Measurements from ENCODE around the gene FBXL15. TPM values are rescaled to one million over a fixed set of nuclear protein-coding genes. Genes with fewer than 3 reads are reported as not detected.
A peak's percentile ranks its signal among the peaks of the same experiment; 100 is the strongest.

Gene FBXL15
- total and polyA plus RNA-seq, 2 of the 13 experiments (the other 11 are each of a cell fraction or from before 2014, with no cell fraction given): 4.3 to 8.3 TPM

DNA sequence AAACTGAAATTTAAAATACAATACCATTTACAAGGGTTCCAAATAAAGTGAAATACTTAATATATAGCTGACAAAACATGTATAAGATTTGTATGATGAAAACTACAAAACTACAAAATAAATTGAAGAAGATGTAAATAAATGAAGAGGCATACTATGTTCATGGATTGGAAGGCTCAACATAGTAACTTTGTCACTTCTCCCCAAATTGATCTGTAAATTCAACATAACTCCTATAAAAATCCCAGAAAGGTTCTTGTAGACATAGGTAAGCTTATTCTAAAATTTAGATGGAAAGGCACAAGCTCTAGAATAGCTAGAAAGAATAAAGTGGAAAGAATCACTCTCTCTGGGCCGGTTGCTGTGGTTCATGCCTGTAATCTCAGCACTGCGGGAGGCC is 49.3 kb upstream of the FBXL15 start:
- DNase-seq (ENCODE audit: low spot score) (no peak), ATAC-seq (no peak), FAIRE-seq (no peak)
- Histone ChIP-seq H3K4me1 (ENCODE audit: insufficient read depth, low read length) (no peaks in the 10 kb centered on the region), H4K20me1 (ENCODE audit: insufficient read depth, low read length) (no peaks in the 10 kb centered on the region), H3K4me2 (ENCODE audit: low read depth, low read length) (no peak overlapping the region), H3K4me3 (replicated peaks in 1 of 3; ENCODE audit: insufficient read depth in 1 of 3, low read depth in 2 of 3, low read length in 3 of 3) (no peak overlapping the region), H3K79me2 (ENCODE audit: insufficient read depth, low read length) (no peaks in the 10 kb centered on the region), H2AFZ (ENCODE audit: low read length) (no peak overlapping the region), H3K9me3 (ENCODE audit: low read length) (no peaks in the 10 kb centered on the region), H3K9ac (ENCODE audit: insufficient read depth, low read depth, low read length) (no peak overlapping the region), H3K27ac (ENCODE audit: extremely low read length, insufficient read depth, low read length) (no peak overlapping the region), H3K27me3 (ENCODE audit: control insufficient read depth in 1 of 2, insufficient read depth in 2 of 2, low read length in 2 of 2) (no peaks in the 10 kb centered on the region), H3K36me3 (replicated peaks in 1 of 2; ENCODE audit: control insufficient read depth in 1 of 2, insufficient read depth in 2 of 2, low read length in 2 of 2) (peaks cover 35 to 81% of the 10 kb centered on the region in 2 experiments)
- ChIA-PET POLR2A (no interaction called here), CTCF (ENCODE audit: low intra/inter-chr PET ratio, low total read pairs) (no interaction called here)
- 94% methylated on average over 2 of the region's 2 CpGs for WGBS (ENCODE audit: low lambda C conversion rate)
- intact Hi-C loops (cut with micrococcal nuclease; ENCODE audit: unreplicated experiment): no loop called here
- TSS peak; percentile 19 for BruUV-seq (replicated peaks)
- TF ChIP-seq ZNF343 (CRISPR knock-in tag; IDR thresholded peaks at IDR 0.05) (no peak), MBD4 (IDR thresholded peaks at IDR 0.05; ENCODE audit: borderline replicate concordance, low read length) (no peak), ZBED4 (CRISPR knock-in tag; IDR thresholded peaks at IDR 0.05; ENCODE audit: borderline replicate concordance) (no peak), ZNF292 (CRISPR knock-in tag; IDR thresholded peaks at IDR 0.05; ENCODE audit: borderline replicate concordance, low read depth) (no peak), ZC3H13 (CRISPR knock-in tag; IDR thresholded peaks at IDR 0.05) (no peak), ZNF687 (CRISPR knock-in tag; IDR thresholded peaks at IDR 0.05) (no peak), ETV5 (CRISPR knock-in tag; IDR thresholded peaks at IDR 0.05; ENCODE audit: borderline replicate concordance) (no peak), SYNCRIP (IDR thresholded peaks at IDR 0.05; ENCODE audit: insufficient read depth, low read depth, low read length) (no peak), AHR (CRISPR knock-in tag; IDR thresholded peaks at IDR 0.05) (no peak), RBM22 (optimal IDR thresholded peaks at IDR 0.05; ENCODE audit: low read length) (no peak), TEAD3 (CRISPR knock-in tag; optimal IDR thresholded peaks at IDR 0.05; ENCODE audit: borderline replicate concordance) (no peak)
- TF ChIP-seq, protein P1, sequence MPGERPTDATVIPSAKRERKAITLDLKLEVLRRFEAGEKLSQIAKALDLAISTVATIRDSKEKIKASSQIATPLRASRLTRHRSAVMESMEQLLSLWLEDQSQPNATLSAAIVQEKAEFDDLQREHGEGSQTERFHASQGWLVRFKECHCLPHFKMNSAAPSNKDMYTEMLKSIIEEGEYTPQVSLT (CRISPR knock-in tag; IDR thresholded peaks at IDR 0.05; ENCODE audit: borderline replicate concordance, low read depth): no peak
- in situ Hi-C loops (cut with HindIII; ENCODE audit: extremely low pct_ligation_motif_present, low pct_unique_long_range_greater_than_20kb): no loop called here

Measured in HepG2 (cell line).